HL-60/S4 treated with phorbol 12-myristate 13-acetate at 8.2 ng/mL for 4 days and 3 days (cell line): ENCODE data around the gene CEP162.
"Not testable (repeated sequence)": the region's sequence is repeated elsewhere in the genome, so short reads cannot be mapped to it uniquely, and the experiment has no call there.

Source experiments
- in situ Hi-C: fragments of 300-500 bp; cut with MboI; formaldehyde crosslinking; loops from 2 replicates; pipeline ENCODE4 v1.15.0; 2022; ENCODE audit warnings: low sequenced_read_pairs

The CEP162 gene

GRCh38 chr6:84227434-84228197 lies at the start of gene CEP162:
Gene CEP162, minus strand, starts transcription at chr6:84227643. Its CDS starts 1,250 bp downstream, at chr6:84226393.
- in situ Hi-C loops: no loop called here

GRCh38 chr6:84274856-84275255 lies 47.4 kb upstream of the CEP162 start:
- in situ Hi-C loops: no loop called here

- in situ Hi-C loops: no loop called here
These were observed 45.8 kb upstream of the CEP162 start for GRCh38 chr6:84273048-84273809.

- in situ Hi-C loops: no loop called here
These were observed 44.9 kb upstream of the CEP162 start for GRCh38 chr6:84272298-84272697.

GRCh38 chr6:84271061-84271716 lies 43.7 kb upstream of the CEP162 start:
- in situ Hi-C loops: no loop called here

- in situ Hi-C loops: no loop called here
These were observed 42.7 kb upstream of the CEP162 start for GRCh38 chr6:84269947-84270733.

GRCh38 chr6:84268781-84269180 lies 41.3 kb upstream of the CEP162 start:
- in situ Hi-C loops: no loop called here

- in situ Hi-C loops: no loop called here
These were observed 36.1 kb upstream of the CEP162 start for GRCh38 chr6:84263557-84263956.

GRCh38 chr6:84260926-84261325 lies 33.5 kb upstream of the CEP162 start:
- in situ Hi-C loops: no loop called here

- in situ Hi-C loops: no loop called here
These were observed 32.8 kb upstream of the CEP162 start for GRCh38 chr6:84260196-84260595.

- in situ Hi-C loops: no loop called here
These were observed 31.4 kb upstream of the CEP162 start for GRCh38 chr6:84258866-84259265.

GRCh38 chr6:84258268-84258667 lies 30.8 kb upstream of the CEP162 start:
- in situ Hi-C loops: no loop called here

- in situ Hi-C loops: no loop called here
These were observed 28.2 kb upstream of the CEP162 start for GRCh38 chr6:84255641-84256040.

GRCh38 chr6:84253380-84253779 lies 25.9 kb upstream of the CEP162 start:
- in situ Hi-C loops: no loop called here

- in situ Hi-C loops: no loop called here
These were observed 24.6 kb upstream of the CEP162 start for GRCh38 chr6:84251891-84252539.

GRCh38 chr6:84249724-84250123 lies 22.3 kb upstream of the CEP162 start:
- in situ Hi-C loops: no loop called here

- in situ Hi-C loops: not testable (repeated sequence)
These were observed 17.1 kb upstream of the CEP162 start for GRCh38 chr6:84244416-84245081.

- in situ Hi-C loops: no loop called here
These were observed 15.8 kb upstream of the CEP162 start for GRCh38 chr6:84243240-84243639.

- in situ Hi-C loops: no loop called here
These were observed 14.8 kb upstream of the CEP162 start for GRCh38 chr6:84242265-84242664.

GRCh38 chr6:84228198-84228543 lies 728 bp upstream of the CEP162 start:
- in situ Hi-C loops: no loop called here
